ENCODE data around the gene FSTL4. TPM values are rescaled to one million over a fixed set of nuclear protein-coding genes. Genes with fewer than 3 reads are reported as not detected.
A peak's percentile ranks its signal among the peaks of the same experiment; 100 is the strongest.

The FSTL4 gene
- total and polyA plus RNA-seq, 2 donors: 0.99 to 1.2 TPM

GRCh38 chr5:133311176-133311575 lies 301.2 kb downstream of the FSTL4 start:
- Histone ChIP-seq H3K36me3 (ENCODE audit: control insufficient read depth in 2 of 2, insufficient read depth in 2 of 2, low read length in 1 of 2) (no peaks in the 10 kb centered on the region), H3K27me3 (ENCODE audit: control insufficient read depth in 2 of 2, insufficient read depth in 1 of 2, low read length in 1 of 2) (no peaks in the 10 kb centered on the region), H3K4me3 (ENCODE audit: low read length in 2 of 2) (no peak overlapping the region), H3K9me3 (ENCODE audit: control insufficient read depth in 2 of 2, insufficient read depth in 1 of 2, low read length in 1 of 2) (no peaks in the 10 kb centered on the region), H3K27ac (ENCODE audit: low read depth in 1 of 2, low read length in 1 of 2) (no peak overlapping the region), H3K4me1 (ENCODE audit: control insufficient read depth in 2 of 2, insufficient read depth in 2 of 2, low read length in 2 of 2) (peaks cover 8 to 18% of the 10 kb centered on the region in 2 donors)
- no peak for DNase-seq (ENCODE audit: low read depth in 6 of 9, low spot score in 9 of 9)
- WGBS: 98% methylated on average over 4 of the region's 4 CpGs

DNA sequence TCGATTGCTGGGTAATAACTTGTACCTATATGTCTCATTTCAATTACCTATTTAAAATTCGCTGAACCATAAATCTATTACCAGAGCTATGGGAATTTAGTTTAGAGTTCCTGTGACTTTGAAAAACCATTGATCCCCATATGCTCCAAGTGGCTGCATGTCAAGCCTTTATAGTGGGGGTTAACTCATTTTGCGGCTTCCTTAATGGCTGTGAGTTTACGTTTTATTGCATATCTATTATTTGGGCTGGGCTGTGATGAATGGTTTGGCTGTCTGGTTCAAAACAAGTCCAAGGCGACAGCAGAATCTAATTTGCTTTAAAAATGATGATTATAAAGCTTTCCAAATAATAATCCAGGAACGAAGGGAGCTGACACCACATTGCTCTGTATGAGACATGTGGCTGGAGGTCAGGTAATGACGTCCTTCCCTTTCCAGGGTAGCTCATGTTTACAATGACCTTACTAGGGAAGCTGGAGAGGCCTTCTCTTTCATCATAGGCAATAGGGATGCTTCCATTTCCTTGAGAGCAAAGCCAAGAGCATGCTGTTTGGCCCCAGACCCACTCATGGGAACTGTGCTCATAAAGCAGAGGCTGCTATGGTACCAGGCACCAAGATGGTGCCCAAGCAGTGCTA lies 302.2 kb downstream of the FSTL4 start:
- no peaks in the 10 kb centered on the region for H3K36me3 ChIP-seq (ENCODE audit: control insufficient read depth in 2 of 2, insufficient read depth in 2 of 2, low read length in 1 of 2)
- H3K4me1 ChIP-seq (ENCODE audit: control insufficient read depth in 2 of 2, insufficient read depth in 2 of 2, low read length in 2 of 2): peaks cover 8 to 18% of the 10 kb centered on the region in 2 donors
- no peaks in the 10 kb centered on the region for H3K27me3 ChIP-seq (ENCODE audit: control insufficient read depth in 2 of 2, insufficient read depth in 1 of 2, low read length in 1 of 2)
- no peak overlapping the region for H3K4me3 ChIP-seq (ENCODE audit: low read length in 2 of 2)
- H3K27ac ChIP-seq (ENCODE audit: low read depth in 1 of 2, low read length in 1 of 2): no peak overlapping the region
- no peaks in the 10 kb centered on the region for H3K9me3 ChIP-seq (ENCODE audit: control insufficient read depth in 2 of 2, insufficient read depth in 1 of 2, low read length in 1 of 2)
- WGBS: 97% methylated on average over 7 of the region's 7 CpGs
- no peak for DNase-seq (ENCODE audit: low read depth in 6 of 9, low spot score in 9 of 9)

DNA sequence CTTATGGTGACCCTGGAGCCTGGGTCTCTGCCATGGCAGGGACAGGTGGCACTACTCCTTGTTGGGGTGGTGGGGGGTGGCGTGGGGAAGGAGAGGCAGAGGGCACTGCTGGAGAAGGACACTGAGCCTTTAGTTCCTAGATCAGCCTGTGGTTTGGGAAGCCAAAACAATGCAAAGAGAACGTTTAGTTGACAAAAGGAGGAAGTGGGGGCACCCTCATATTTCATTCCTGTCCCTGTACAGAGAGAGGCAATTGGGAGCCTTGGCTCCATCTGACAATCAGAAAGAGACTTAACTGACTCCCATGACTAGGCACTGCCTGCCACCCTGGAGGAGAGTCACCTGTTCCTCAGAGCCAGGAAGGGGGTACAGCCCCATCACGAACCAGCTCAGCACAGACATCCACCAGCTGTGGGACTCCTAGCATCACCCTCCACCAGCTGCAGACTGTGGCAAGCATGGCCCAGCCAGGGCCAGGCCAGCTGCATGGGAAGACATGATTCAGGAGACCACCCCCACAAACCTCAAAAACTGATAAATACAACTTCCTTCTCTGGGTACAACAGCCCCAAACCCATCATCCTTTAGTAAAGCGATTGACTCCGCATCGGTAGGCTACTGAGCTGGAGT lies 303.1 kb downstream of the FSTL4 start:
- Histone ChIP-seq H3K4me1 (ENCODE audit: control insufficient read depth in 2 of 2, insufficient read depth in 2 of 2, low read length in 2 of 2) (peaks cover 8 to 18% of the 10 kb centered on the region in 2 donors), H3K4me3 (ENCODE audit: low read length in 2 of 2) (no peak overlapping the region), H3K27ac (ENCODE audit: low read depth in 1 of 2, low read length in 1 of 2) (no peak overlapping the region), H3K36me3 (ENCODE audit: control insufficient read depth in 2 of 2, insufficient read depth in 2 of 2, low read length in 1 of 2) (no peaks in the 10 kb centered on the region), H3K9me3 (ENCODE audit: control insufficient read depth in 2 of 2, insufficient read depth in 1 of 2, low read length in 1 of 2) (no peaks in the 10 kb centered on the region), H3K27me3 (ENCODE audit: control insufficient read depth in 2 of 2, insufficient read depth in 1 of 2, low read length in 1 of 2) (no peaks in the 10 kb centered on the region)
- WGBS: 15% methylated on average over 6 of the region's 6 CpGs
- DNase-seq (ENCODE audit: low read depth in 6 of 9, low spot score in 9 of 9): peak; percentile 13 to 80 (median 54)

DNA sequence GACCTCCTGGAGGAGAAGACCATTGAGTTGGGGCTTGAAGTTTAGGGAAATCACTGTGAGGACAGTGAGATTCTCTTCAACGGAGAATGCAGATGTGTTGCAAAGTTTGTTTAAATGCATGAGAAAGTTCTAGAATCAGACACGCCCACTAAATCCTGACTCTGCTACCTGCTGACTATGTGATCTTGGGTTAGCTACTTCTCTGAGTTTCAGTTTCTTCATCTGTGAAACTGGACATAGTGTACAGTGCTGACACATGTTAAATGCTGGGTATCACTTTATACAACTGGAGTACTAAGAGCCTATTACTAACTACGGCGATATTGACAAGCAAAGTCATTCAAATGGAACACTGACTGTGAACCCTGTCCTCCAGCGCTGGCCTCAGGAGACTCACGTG lies 305.1 kb downstream of the FSTL4 start:
- 97% methylated on average over 6 of the region's 6 CpGs for WGBS
- H3K27ac ChIP-seq (ENCODE audit: low read depth in 1 of 2, low read length in 1 of 2): no peak overlapping the region
- no peak overlapping the region for H3K4me3 ChIP-seq (ENCODE audit: low read length in 2 of 2)
- H3K36me3 ChIP-seq (ENCODE audit: control insufficient read depth in 2 of 2, insufficient read depth in 2 of 2, low read length in 1 of 2): no peaks in the 10 kb centered on the region
- peaks cover 8 to 18% of the 10 kb centered on the region in 2 donors for H3K4me1 ChIP-seq (ENCODE audit: control insufficient read depth in 2 of 2, insufficient read depth in 2 of 2, low read length in 2 of 2)
- H3K27me3 ChIP-seq (ENCODE audit: control insufficient read depth in 2 of 2, insufficient read depth in 1 of 2, low read length in 1 of 2): peaks cover 0 to 6% of the 10 kb centered on the region in 2 donors
- DNase-seq (ENCODE audit: low read depth in 6 of 9, low spot score in 9 of 9): no peak
- H3K9me3 ChIP-seq (ENCODE audit: control insufficient read depth in 2 of 2, insufficient read depth in 1 of 2, low read length in 1 of 2): no peaks in the 10 kb centered on the region

DNA sequence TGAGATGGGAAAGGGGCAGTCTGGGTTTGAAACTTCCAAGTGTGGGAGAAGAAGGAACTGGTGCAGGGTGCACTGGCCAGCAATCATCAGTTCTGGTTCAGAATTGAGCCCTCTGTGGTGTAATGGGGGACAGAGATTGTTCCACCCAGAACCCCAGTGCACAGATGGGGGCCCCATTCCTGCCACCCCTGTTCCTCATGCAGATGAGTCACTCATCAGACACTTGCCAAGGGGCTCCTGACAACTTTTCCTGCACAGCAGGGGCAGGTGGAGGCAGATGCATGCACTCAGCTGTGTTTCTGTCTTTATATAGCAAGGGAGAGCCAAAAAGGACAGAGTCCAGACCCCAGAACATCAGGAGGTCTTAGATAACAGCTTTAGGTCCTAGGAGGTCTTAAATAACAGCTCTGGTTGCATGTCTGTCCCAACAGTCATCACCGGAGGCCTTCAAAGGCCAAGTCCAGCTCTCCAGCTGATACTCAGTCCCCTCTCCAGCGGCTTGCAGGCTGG lies 307.6 kb downstream of the FSTL4 start:
- H3K27ac ChIP-seq (ENCODE audit: low read depth in 1 of 2, low read length in 1 of 2): no peak overlapping the region
- peaks cover 8 to 15% of the 10 kb centered on the region in 2 donors for H3K4me1 ChIP-seq (ENCODE audit: control insufficient read depth in 2 of 2, insufficient read depth in 2 of 2, low read length in 2 of 2)
- no peak for DNase-seq (ENCODE audit: low read depth in 6 of 9, low spot score in 9 of 9)
- no peak overlapping the region for H3K4me3 ChIP-seq (ENCODE audit: low read length in 2 of 2)
- WGBS: 95% methylated on average over 2 of the region's 2 CpGs
- H3K27me3 ChIP-seq (ENCODE audit: control insufficient read depth in 2 of 2, insufficient read depth in 1 of 2, low read length in 1 of 2): peaks cover 0 to 8% of the 10 kb centered on the region in 2 donors
- H3K9me3 ChIP-seq (ENCODE audit: control insufficient read depth in 2 of 2, insufficient read depth in 1 of 2, low read length in 1 of 2): no peaks in the 10 kb centered on the region
- H3K36me3 ChIP-seq (ENCODE audit: control insufficient read depth in 2 of 2, insufficient read depth in 2 of 2, low read length in 1 of 2): no peaks in the 10 kb centered on the region

DNA sequence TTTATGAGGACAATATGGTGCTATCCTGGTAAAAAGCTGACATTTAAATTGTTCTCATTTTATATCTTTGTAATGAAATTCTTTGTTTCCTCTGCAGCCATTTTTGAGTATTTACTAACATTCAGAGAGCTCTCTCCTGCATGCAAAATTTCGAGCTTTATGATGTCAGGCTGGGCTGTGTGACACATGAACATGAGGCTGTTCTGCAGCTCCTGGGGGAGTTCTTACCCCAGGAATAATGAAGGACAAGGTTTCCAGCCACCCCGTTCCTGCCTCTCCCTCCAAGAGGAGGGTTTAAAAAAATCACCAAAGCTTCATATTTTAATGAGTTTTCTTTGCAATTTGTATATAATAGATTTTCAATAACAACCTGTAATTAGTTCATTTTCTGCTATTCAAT lies 308.2 kb downstream of the FSTL4 start:
- H3K4me1 ChIP-seq (ENCODE audit: control insufficient read depth in 2 of 2, insufficient read depth in 2 of 2, low read length in 2 of 2): peaks cover 3 to 12% of the 10 kb centered on the region in 2 donors
- peaks cover 0 to 8% of the 10 kb centered on the region in 2 donors for H3K27me3 ChIP-seq (ENCODE audit: control insufficient read depth in 2 of 2, insufficient read depth in 1 of 2, low read length in 1 of 2)
- no peak overlapping the region for H3K27ac ChIP-seq (ENCODE audit: low read depth in 1 of 2, low read length in 1 of 2)
- no peaks in the 10 kb centered on the region for H3K36me3 ChIP-seq (ENCODE audit: control insufficient read depth in 2 of 2, insufficient read depth in 2 of 2, low read length in 1 of 2)
- DNase-seq (ENCODE audit: low read depth in 6 of 9, low spot score in 9 of 9): no peak
- 98% methylated on average over 2 of the region's 2 CpGs for WGBS
- H3K4me3 ChIP-seq (ENCODE audit: low read length in 2 of 2): no peak overlapping the region
- H3K9me3 ChIP-seq (ENCODE audit: control insufficient read depth in 2 of 2, insufficient read depth in 1 of 2, low read length in 1 of 2): no peaks in the 10 kb centered on the region

DNA sequence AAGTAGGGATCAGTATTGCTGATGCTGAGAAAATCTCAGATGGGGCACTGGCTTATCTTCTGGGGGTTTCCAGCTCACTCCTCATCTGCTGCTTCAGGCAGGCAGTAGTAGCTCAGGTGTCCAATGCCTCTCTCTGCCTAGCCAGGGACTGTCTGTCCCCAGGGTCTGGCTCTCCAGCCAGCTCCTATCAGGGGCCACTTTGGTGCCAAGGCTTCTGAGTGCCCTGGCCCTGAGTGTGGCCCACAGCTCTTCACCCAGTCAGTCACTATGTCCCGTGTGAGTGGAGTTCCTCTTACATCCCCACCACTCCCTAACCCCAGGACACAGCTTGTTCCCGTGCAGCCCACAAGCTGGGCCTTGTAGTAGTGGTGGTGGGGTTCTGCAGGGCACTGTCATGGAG lies 309.0 kb downstream of the FSTL4 start:
- Histone ChIP-seq H3K27ac (ENCODE audit: low read depth in 1 of 2, low read length in 1 of 2) (no peak overlapping the region), H3K27me3 (ENCODE audit: control insufficient read depth in 2 of 2, insufficient read depth in 1 of 2, low read length in 1 of 2) (peaks cover 0 to 8% of the 10 kb centered on the region in 2 donors), H3K4me1 (ENCODE audit: control insufficient read depth in 2 of 2, insufficient read depth in 2 of 2, low read length in 2 of 2) (peaks cover 8 to 11% of the 10 kb centered on the region in 2 donors), H3K4me3 (ENCODE audit: low read length in 2 of 2) (no peak overlapping the region), H3K36me3 (ENCODE audit: control insufficient read depth in 2 of 2, insufficient read depth in 2 of 2, low read length in 1 of 2) (no peaks in the 10 kb centered on the region), H3K9me3 (ENCODE audit: control insufficient read depth in 2 of 2, insufficient read depth in 1 of 2, low read length in 1 of 2) (no peaks in the 10 kb centered on the region)
- 83% methylated on average over 2 of the region's 2 CpGs for WGBS
- DNase-seq (ENCODE audit: low read depth in 6 of 9, low spot score in 9 of 9): no peak

DNA sequence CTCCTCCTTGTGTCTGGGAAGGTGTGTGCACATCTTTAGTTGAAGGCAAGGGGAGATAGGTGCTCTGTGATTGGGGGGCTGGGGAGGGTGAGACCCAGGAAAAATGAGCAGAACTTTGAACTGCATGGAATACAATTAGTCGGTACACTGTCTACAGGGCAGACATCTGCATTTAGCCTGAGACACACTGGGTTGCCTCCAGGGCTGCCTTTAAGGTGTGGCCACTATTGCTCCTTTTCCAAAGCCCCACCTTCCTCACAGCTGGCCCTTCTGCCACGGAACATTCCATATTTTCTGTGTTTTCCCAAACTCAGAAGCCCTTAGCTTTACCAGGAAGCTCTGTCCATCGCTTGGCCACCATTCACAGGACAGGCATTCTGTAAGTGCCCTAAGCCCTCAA lies 312.6 kb downstream of the FSTL4 start:
- H3K36me3 ChIP-seq (ENCODE audit: control insufficient read depth in 2 of 2, insufficient read depth in 2 of 2, low read length in 1 of 2): no peaks in the 10 kb centered on the region
- H3K4me1 ChIP-seq (ENCODE audit: control insufficient read depth in 2 of 2, insufficient read depth in 2 of 2, low read length in 2 of 2): peaks cover 13 to 17% of the 10 kb centered on the region in 2 donors
- H3K27ac ChIP-seq (ENCODE audit: low read depth in 1 of 2, low read length in 1 of 2): no peak overlapping the region
- no peak for DNase-seq (ENCODE audit: low read depth in 6 of 9, low spot score in 9 of 9)
- H3K27me3 ChIP-seq (ENCODE audit: control insufficient read depth in 2 of 2, insufficient read depth in 1 of 2, low read length in 1 of 2): peaks cover 0 to 11% of the 10 kb centered on the region in 2 donors
- no peaks in the 10 kb centered on the region for H3K9me3 ChIP-seq (ENCODE audit: control insufficient read depth in 2 of 2, insufficient read depth in 1 of 2, low read length in 1 of 2)
- 97% methylated on average over 3 of the region's 3 CpGs for WGBS
- no peak overlapping the region for H3K4me3 ChIP-seq (ENCODE audit: low read length in 2 of 2)

- Histone ChIP-seq H3K9me3 (ENCODE audit: control insufficient read depth in 2 of 2, insufficient read depth in 1 of 2, low read length in 1 of 2) (no peaks in the 10 kb centered on the region), H3K27me3 (ENCODE audit: control insufficient read depth in 2 of 2, insufficient read depth in 1 of 2, low read length in 1 of 2) (peaks cover 0 to 11% of the 10 kb centered on the region in 2 donors), H3K27ac (ENCODE audit: low read depth in 1 of 2, low read length in 1 of 2) (no peak overlapping the region), H3K4me3 (ENCODE audit: low read length in 2 of 2) (no peak overlapping the region), H3K36me3 (ENCODE audit: control insufficient read depth in 2 of 2, insufficient read depth in 2 of 2, low read length in 1 of 2) (no peaks in the 10 kb centered on the region), H3K4me1 (ENCODE audit: control insufficient read depth in 2 of 2, insufficient read depth in 2 of 2, low read length in 2 of 2) (peaks cover 13 to 17% of the 10 kb centered on the region in 2 donors)
- 82% methylated on average over 1 of the region's 1 CpG for WGBS
- no peak for DNase-seq (ENCODE audit: low read depth in 6 of 9, low spot score in 9 of 9)
Measured at GRCh38 chr5:133299021-133299420, 313.3 kb downstream of the FSTL4 start.

Measured in thymus (tissue), 11 donors.